Smooth muscle cell of the brain vasculature (primary cell): ENCODE results near the gene FRMD4A.
"Not testable (repeated sequence)": the region's sequence is repeated elsewhere in the genome, so short reads cannot be mapped to it uniquely, and the experiment has no call there.

Experiments used
- DNase-seq: peaks from one replicate; pipeline ENCODE4 v3.0.0-alpha.2; 2012; ENCODE audit warnings: low read depth, low spot score

FRMD4A gene

GRCh38 chr10:14056610-14057332 is 274.0 kb downstream of the FRMD4A start:
- no peak for DNase-seq

- no peak for DNase-seq
Measured at GRCh38 chr10:14052931-14053330, 277.8 kb downstream of the FRMD4A start.

- DNase-seq = no peak
Measured at GRCh38 chr10:14050598-14050997, 280.1 kb downstream of the FRMD4A start.

GRCh38 chr10:14048930-14049613 is 281.7 kb downstream of the FRMD4A start:
- DNase-seq = no peak

GRCh38 chr10:14047431-14047830 is 283.3 kb downstream of the FRMD4A start:
- no peak for DNase-seq

- not testable (repeated sequence) for DNase-seq
Measured at GRCh38 chr10:14042051-14042450, 288.7 kb downstream of the FRMD4A start.

- no peak for DNase-seq
Measured at GRCh38 chr10:14040787-14041631, 289.7 kb downstream of the FRMD4A start.

- no peak for DNase-seq
Measured at GRCh38 chr10:14039968-14040668, 290.6 kb downstream of the FRMD4A start.

GRCh38 chr10:14036233-14036632 is 294.5 kb downstream of the FRMD4A start:
- DNase-seq = no peak

GRCh38 chr10:14035506-14035905 is 295.2 kb downstream of the FRMD4A start:
- DNase-seq = no peak

- DNase-seq = no peak
Measured at GRCh38 chr10:14032406-14032998, 298.2 kb downstream of the FRMD4A start.

GRCh38 chr10:14026325-14026724 is 304.4 kb downstream of the FRMD4A start:
- no peak for DNase-seq

GRCh38 chr10:14025283-14026189 is 305.2 kb downstream of the FRMD4A start:
- DNase-seq = no peak

GRCh38 chr10:14024329-14025202 is 306.2 kb downstream of the FRMD4A start:
- no peak for DNase-seq

GRCh38 chr10:14023673-14024328 is 306.9 kb downstream of the FRMD4A start:
- no peak for DNase-seq

GRCh38 chr10:14022954-14023672 is 307.6 kb downstream of the FRMD4A start:
- no peak for DNase-seq

GRCh38 chr10:14022052-14022451 is 308.7 kb downstream of the FRMD4A start:
- no peak for DNase-seq

- DNase-seq = no peak
Measured at GRCh38 chr10:14020037-14020664, 310.6 kb downstream of the FRMD4A start.
